Pancreas (tissue), 10 donors: ENCODE measurements around the gene CD300LB. TPM values are rescaled to one million over a fixed set of nuclear protein-coding genes. Genes with fewer than 3 reads are reported as not detected.

Source experiments
- ATAC-seq, 4 donors: fragments of 200-7000 bp; cut with Tn5 transposase; one replicate each; pipeline versions ENCODE4 v1.8.0 to v1.9.1; 2020; ENCODE audit warnings: mild to moderate bottlenecking in 4 of 4, moderate library complexity in 4 of 4
- DNase-seq, 6 donors: peaks; one replicate each; pipeline ENCODE4 v3.0.0-alpha.2; 2020
- FAIRE-seq: peaks from 2 replicates; lab custom pipeline; 2012; peaks lifted over from hg19 to GRCh38; lab: Jason Lieb, UNC
- H3K27ac ChIP-seq, 4 donors: fragments of 200-600 bp; sonication (generic); 1 replicate in 3 of 4; 2 replicates in 1 of 4; pipeline versions ENCODE4 v1.5.0 to v1.8.0; 2020
- H3K27me3 ChIP-seq, 4 donors: fragments of 200-600 bp; one replicate each; pipeline ENCODE4 v1.8.0; 2021
- H3K36me3 ChIP-seq, 3 donors: fragments of 200-600 bp; sonication (generic) in 1 of 3; one replicate each; pipeline versions ENCODE4 v1.5.0 to v1.8.0; 2020 to 2021
- H3K4me1 ChIP-seq, 3 donors: fragments of 200-600 bp; one replicate each; pipeline ENCODE4 v1.8.0; 2021
- H3K4me3 ChIP-seq, 4 donors: fragments of 200-600 bp; sonication (generic) in 2 of 4; one replicate each; pipeline versions ENCODE4 v1.5.0 to v1.8.0; 2020 to 2021
- H3K9me3 ChIP-seq, 4 donors: fragments of 200-600 bp; one replicate each; pipeline ENCODE4 v1.8.0; 2021
- CTCF ChIP-seq, 4 donors: fragments of 200-600 bp; sonication (generic) in 3 of 4; IDR thresholded peaks; one replicate each; pipeline versions ENCODE4 v1.5.0 to v1.8.0; 2021; ENCODE audit warnings: antibody characterized with exemption in 4 of 4
- WGBS, 2 donors: extraction: QIAGEN DNeasy Blood & Tissue Kit; methylation state at CpG; one replicate each; pipeline ENCODE4 v1.1.7; 2013; 5-methylcytosine and 5-hydroxymethylcytosine counted together
- intact Hi-C, 3 donors: fragments of 100-400 bp; cut with DNase I; formaldehyde crosslinking; loops; one replicate each; pipeline versions ENCODE4 v1.11.1 to v1.14.2; 2022
- polyA plus RNA-seq, 2 donors: library from polyadenylated mRNA; stranded (reverse); fragments of 200-250 nt; gene quantifications; one replicate each; pipeline ENCODE4 v1.2.3, GENCODE V29; 2013
- total RNA-seq, 6 donors: library from RNA; stranded (reverse); fragmentation: NEBNext Ultra II Directional in 4 of 6; extraction: Animal tissue kit (Norgen Biotek cat#: 25700) in 4 of 6; gene quantifications; one replicate each; pipeline versions ENCODE4 v1.2.1 to v1.2.4, GENCODE V29; 2021 to 2023
- donor health status: healthy with polysubstance abuse.
- donor health status: DM: no; HTN: no; CAD: no; lungs with moderate emphysema.
- donor health status: DM: no; HTN: no; CAD: no.
- donor health status: control.
- donor health status: control.
- donor health status: Bipolar disorder and iron deficiency.
- donor health status: DM: yes; HTN: yes; CAD: no.
- donor health status: DM: no; HTN: no; CAD: no.
- donor health status: DM: no; HTN: no; CAD: no.
- donor health status: DM: yes; HTN: yes; CAD: no.

Gene CD300LB
- total and polyA plus RNA-seq, 8 donors, result 0.08 to 0.52 (median 0.14) TPM; not detected in 3

- Histone ChIP-seq H3K27ac (no peak overlapping the region), H3K9me3 (no peaks in the 10 kb centered on the region), H3K4me1 (no peaks in the 10 kb centered on the region), H3K27me3 (no peaks in the 10 kb centered on the region), H3K4me3 (no peak overlapping the region), H3K36me3 (no peaks in the 10 kb centered on the region)
- intact Hi-C loops, result no loop called here
- FAIRE-seq (no peak), DNase-seq (no peak), ATAC-seq (no peak)
- TF ChIP-seq CTCF (IDR thresholded peaks at IDR 0.05), result no peak
- 74 to 76% methylated on average over 3 of the region's 3 CpGs for WGBS, 2 donors
Measured at GRCh38 chr17:74573169-74573568, 41.9 kb upstream of the CD300LB start.

GRCh38 chr17:74571621-74572270, 40.5 kb upstream of the CD300LB start:
- 62 to 71% methylated on average over 4 of the region's 4 CpGs for WGBS, 2 donors
- TF ChIP-seq CTCF (IDR thresholded peaks at IDR 0.05), result no peak
- Histone ChIP-seq H3K4me1 (no peaks in the 10 kb centered on the region), H3K4me3 (no peak overlapping the region), H3K9me3 (no peaks in the 10 kb centered on the region), H3K27me3 (no peaks in the 10 kb centered on the region), H3K36me3 (no peaks in the 10 kb centered on the region), H3K27ac (no peak overlapping the region)
- intact Hi-C loops, result no loop called here
- no peak for FAIRE-seq
- no peak for ATAC-seq
- no peak for DNase-seq

GRCh38 chr17:74569020-74570003, 38.0 kb upstream of the CD300LB start:
- WGBS, 2 donors, result 51 to 66% methylated on average over 32 of the region's 32 CpGs
- ATAC-seq (peak in 3 of 4 donors; percentile 59 to 81 (median 74)), DNase-seq (peak in 1 of 6 donors; percentile 53), FAIRE-seq (no peak)
- no peak for TF ChIP-seq CTCF (IDR thresholded peaks at IDR 0.05)
- Histone ChIP-seq H3K36me3 (no peaks in the 10 kb centered on the region), H3K27ac (no peak overlapping the region), H3K27me3 (no peaks in the 10 kb centered on the region), H3K4me3 (no peak overlapping the region), H3K4me1 (no peaks in the 10 kb centered on the region), H3K9me3 (no peaks in the 10 kb centered on the region)
- intact Hi-C loops, result no loop called here

- no peak for FAIRE-seq
- Histone ChIP-seq H3K4me1 (no peaks in the 10 kb centered on the region), H3K36me3 (no peaks in the 10 kb centered on the region), H3K4me3 (no peak overlapping the region), H3K9me3 (no peaks in the 10 kb centered on the region), H3K27ac (no peak overlapping the region), H3K27me3 (no peaks in the 10 kb centered on the region)
- 51 to 55% methylated on average over 4 of the region's 4 CpGs for WGBS, 2 donors
- no peak for ATAC-seq
- no peak for DNase-seq
- TF ChIP-seq CTCF (IDR thresholded peaks at IDR 0.05), result no peak
- intact Hi-C loops, result no loop called here
Measured at GRCh38 chr17:74568106-74568873, 37.0 kb upstream of the CD300LB start.
